ENCODE results near the gene FBXO11.
"Not testable (repeated sequence)": the region's sequence is repeated elsewhere in the genome, so short reads cannot be mapped to it uniquely, and the experiment has no call there.

Gene FBXO11

GRCh38 chr2:47910662-47911061 lies 4.4 kb upstream of the FBXO11 start:
- not testable (repeated sequence) for H3K4me2 ChIP-seq (ENCODE audit: low read length); H3K9me3 ChIP-seq (replicated peaks; ENCODE audit: low read length); H3K4me1 ChIP-seq (ENCODE audit: control insufficient read depth, insufficient read depth, low read length); H3K9ac ChIP-seq (ENCODE audit: low read depth, low read length); H3K4me3 ChIP-seq (ENCODE audit: low read length); H3K27me3 ChIP-seq (ENCODE audit: control insufficient read depth, insufficient read depth, low read length); H3K36me3 ChIP-seq (ENCODE audit: insufficient read depth, low read length)

GRCh38 chr2:47908682-47909081 lies 2.4 kb upstream of the FBXO11 start:
- no peaks in the 10 kb centered on the region for H3K36me3 ChIP-seq (ENCODE audit: insufficient read depth, low read length)
- no peaks in the 10 kb centered on the region for H3K27me3 ChIP-seq (ENCODE audit: control insufficient read depth, insufficient read depth, low read length)
- no peak overlapping the region for H3K9ac ChIP-seq (ENCODE audit: low read depth, low read length)
- no peak overlapping the region for H3K4me2 ChIP-seq (ENCODE audit: low read length)
- H3K4me3 ChIP-seq (ENCODE audit: low read length): no peak overlapping the region
- H3K4me1 ChIP-seq (ENCODE audit: control insufficient read depth, insufficient read depth, low read length): peaks cover 5% of the 10 kb centered on the region
- no peaks in the 10 kb centered on the region for H3K9me3 ChIP-seq (replicated peaks; ENCODE audit: low read length)

- Histone ChIP-seq H3K4me2 (ENCODE audit: low read length) (peak overlapping the region; percentile 78), H3K27me3 (ENCODE audit: control insufficient read depth, insufficient read depth, low read length) (no peaks in the 10 kb centered on the region), H3K9ac (ENCODE audit: low read depth, low read length) (peak overlapping the region; percentile 71), H3K36me3 (ENCODE audit: insufficient read depth, low read length) (no peaks in the 10 kb centered on the region), H3K9me3 (replicated peaks; ENCODE audit: low read length) (no peaks in the 10 kb centered on the region), H3K4me3 (ENCODE audit: low read length) (peak overlapping the region; percentile 73), H3K4me1 (ENCODE audit: control insufficient read depth, insufficient read depth, low read length) (peaks cover 15% of the 10 kb centered on the region)
Observed at GRCh38 chr2:47907039-47907781, 912 bp upstream of the FBXO11 start.

GRCh38 chr2:47905386-47906156 lies 727 bp downstream of the FBXO11 start:
- Histone ChIP-seq H3K9ac (ENCODE audit: low read depth, low read length) (peak overlapping the region; percentile 98), H3K36me3 (ENCODE audit: insufficient read depth, low read length) (no peaks in the 10 kb centered on the region), H3K4me2 (ENCODE audit: low read length) (peak overlapping the region; percentile 73), H3K9me3 (replicated peaks; ENCODE audit: low read length) (no peaks in the 10 kb centered on the region), H3K27me3 (ENCODE audit: control insufficient read depth, insufficient read depth, low read length) (no peaks in the 10 kb centered on the region), H3K4me1 (ENCODE audit: control insufficient read depth, insufficient read depth, low read length) (peaks cover 18% of the 10 kb centered on the region), H3K4me3 (ENCODE audit: low read length) (peak overlapping the region; percentile 96)

- peaks cover 27% of the 10 kb centered on the region for H3K4me1 ChIP-seq (ENCODE audit: control insufficient read depth, insufficient read depth, low read length)
- H3K4me2 ChIP-seq (ENCODE audit: low read length): peak overlapping the region; percentile 93
- peak overlapping the region; percentile 96 for H3K4me3 ChIP-seq (ENCODE audit: low read length)
- no peaks in the 10 kb centered on the region for H3K36me3 ChIP-seq (ENCODE audit: insufficient read depth, low read length)
- no peaks in the 10 kb centered on the region for H3K27me3 ChIP-seq (ENCODE audit: control insufficient read depth, insufficient read depth, low read length)
- no peaks in the 10 kb centered on the region for H3K9me3 ChIP-seq (replicated peaks; ENCODE audit: low read length)
- H3K9ac ChIP-seq (ENCODE audit: low read depth, low read length): peak overlapping the region; percentile 98
Observed at GRCh38 chr2:47903781-47904490, 2.4 kb downstream of the FBXO11 start.

GRCh38 chr2:47901892-47902291 lies 4.4 kb downstream of the FBXO11 start:
- H3K4me3 ChIP-seq (ENCODE audit: low read length): peak overlapping the region; percentile 96
- H3K27me3 ChIP-seq (ENCODE audit: control insufficient read depth, insufficient read depth, low read length); H3K9me3 ChIP-seq (replicated peaks; ENCODE audit: low read length); H3K36me3 ChIP-seq (ENCODE audit: insufficient read depth, low read length); H3K9ac ChIP-seq (ENCODE audit: low read depth, low read length): not testable (repeated sequence)
- H3K4me1 ChIP-seq (ENCODE audit: control insufficient read depth, insufficient read depth, low read length): peaks cover 34% of the 10 kb centered on the region
- H3K4me2 ChIP-seq (ENCODE audit: low read length): peak overlapping the region; percentile 93

GRCh38 chr2:47900857-47901256 lies 5.4 kb downstream of the FBXO11 start:
- H3K9ac ChIP-seq (ENCODE audit: low read depth, low read length): no peak overlapping the region

GRCh38 chr2:47899915-47900816 lies 6.1 kb downstream of the FBXO11 start:
- H3K9me3 ChIP-seq (replicated peaks; ENCODE audit: low read length): no peaks in the 10 kb centered on the region
- H3K4me3 ChIP-seq (ENCODE audit: low read length): no peak overlapping the region
- peaks cover 34% of the 10 kb centered on the region for H3K4me1 ChIP-seq (ENCODE audit: control insufficient read depth, insufficient read depth, low read length)
- H3K9ac ChIP-seq (ENCODE audit: low read depth, low read length): no peak overlapping the region
- H3K4me2 ChIP-seq (ENCODE audit: low read length): peak overlapping the region; percentile 8
- H3K36me3 ChIP-seq (ENCODE audit: insufficient read depth, low read length): no peaks in the 10 kb centered on the region
- no peaks in the 10 kb centered on the region for H3K27me3 ChIP-seq (ENCODE audit: control insufficient read depth, insufficient read depth, low read length)

More at GRCh38 chr2:47900857-47901256, 5.4 kb downstream of the FBXO11 start:
- H3K4me3 ChIP-seq (ENCODE audit: low read length): no peak overlapping the region
- no peaks in the 10 kb centered on the region for H3K27me3 ChIP-seq (ENCODE audit: control insufficient read depth, insufficient read depth, low read length)
- no peaks in the 10 kb centered on the region for H3K36me3 ChIP-seq (ENCODE audit: insufficient read depth, low read length)
- H3K9me3 ChIP-seq (replicated peaks; ENCODE audit: low read length): no peaks in the 10 kb centered on the region
- no peak overlapping the region for H3K4me2 ChIP-seq (ENCODE audit: low read length)
- peaks cover 34% of the 10 kb centered on the region for H3K4me1 ChIP-seq (ENCODE audit: control insufficient read depth, insufficient read depth, low read length)

GRCh38 chr2:47897883-47898731 lies 8.2 kb downstream of the FBXO11 start:
- Histone ChIP-seq H3K4me1 (ENCODE audit: control insufficient read depth, insufficient read depth, low read length) (peaks cover 34% of the 10 kb centered on the region), H3K4me2 (ENCODE audit: low read length) (peak overlapping the region; percentile 52), H3K36me3 (ENCODE audit: insufficient read depth, low read length) (no peaks in the 10 kb centered on the region), H3K27me3 (ENCODE audit: control insufficient read depth, insufficient read depth, low read length) (no peaks in the 10 kb centered on the region), H3K4me3 (ENCODE audit: low read length) (peak overlapping the region; percentile 29), H3K9ac (ENCODE audit: low read depth, low read length) (no peak overlapping the region), H3K9me3 (replicated peaks; ENCODE audit: low read length) (no peaks in the 10 kb centered on the region)

- H3K36me3 ChIP-seq (ENCODE audit: insufficient read depth, low read length); H3K4me2 ChIP-seq (ENCODE audit: low read length); H3K9me3 ChIP-seq (replicated peaks; ENCODE audit: low read length); H3K4me3 ChIP-seq (ENCODE audit: low read length); H3K27me3 ChIP-seq (ENCODE audit: control insufficient read depth, insufficient read depth, low read length); H3K9ac ChIP-seq (ENCODE audit: low read depth, low read length): not testable (repeated sequence)
- H3K4me1 ChIP-seq (ENCODE audit: control insufficient read depth, insufficient read depth, low read length): peaks cover 30% of the 10 kb centered on the region
Observed at GRCh38 chr2:47897191-47897882, 9.0 kb downstream of the FBXO11 start.

Data from skeletal muscle satellite cell (primary cell).